Astrocyte of the cerebellum (primary cell): ENCODE measurements around the gene ACCS.

Experiments
- DNase-seq: peaks from one replicate; pipeline ENCODE4 v3.0.0-alpha.2; 2011; ENCODE audit warnings: low read depth
- H3K4me3 ChIP-seq: 2 replicates; pipeline ENCODE4 v1.5.1; 2011; ENCODE audit warnings: mild to moderate bottlenecking, low read depth, low read length, moderate library complexity
- in situ Hi-C: cut with HindIII; loops from 2 replicates; pipeline ENCODE4 v1.10.0; 2017; ENCODE audit warnings: low sequenced_read_pairs
- TF ChIP-seq, protein P1 (sequence below): IDR thresholded peaks from 2 replicates; pipeline ENCODE4 v1.5.1; 2012; ENCODE audit warnings: low read length, low read depth, moderate library complexity, mild to moderate bottlenecking; ENCODE audit errors: missing control alignments

Gene ACCS

DNA sequence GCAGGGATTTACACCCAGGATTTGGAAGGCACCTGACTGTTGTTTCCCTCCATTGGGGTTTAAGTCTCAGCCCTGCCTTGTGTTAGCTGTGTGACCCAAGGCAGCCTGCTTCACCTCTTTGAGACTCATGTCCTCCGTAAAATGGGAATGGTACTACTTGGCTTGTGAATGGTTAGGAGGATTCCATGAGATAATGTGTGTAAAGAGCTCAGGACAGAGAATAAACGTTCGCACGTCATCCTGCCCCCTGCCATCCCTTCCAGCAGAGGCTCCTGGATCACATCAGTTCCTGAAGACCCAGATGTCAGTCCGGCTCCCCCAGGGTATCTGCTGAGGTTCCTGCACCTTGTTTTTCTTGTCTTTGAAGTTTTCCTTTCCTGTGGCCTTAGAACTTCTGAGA lies 35.1 kb upstream of the ACCS start:
- in situ Hi-C loops = no loop called here
- TF ChIP-seq, protein P1, sequence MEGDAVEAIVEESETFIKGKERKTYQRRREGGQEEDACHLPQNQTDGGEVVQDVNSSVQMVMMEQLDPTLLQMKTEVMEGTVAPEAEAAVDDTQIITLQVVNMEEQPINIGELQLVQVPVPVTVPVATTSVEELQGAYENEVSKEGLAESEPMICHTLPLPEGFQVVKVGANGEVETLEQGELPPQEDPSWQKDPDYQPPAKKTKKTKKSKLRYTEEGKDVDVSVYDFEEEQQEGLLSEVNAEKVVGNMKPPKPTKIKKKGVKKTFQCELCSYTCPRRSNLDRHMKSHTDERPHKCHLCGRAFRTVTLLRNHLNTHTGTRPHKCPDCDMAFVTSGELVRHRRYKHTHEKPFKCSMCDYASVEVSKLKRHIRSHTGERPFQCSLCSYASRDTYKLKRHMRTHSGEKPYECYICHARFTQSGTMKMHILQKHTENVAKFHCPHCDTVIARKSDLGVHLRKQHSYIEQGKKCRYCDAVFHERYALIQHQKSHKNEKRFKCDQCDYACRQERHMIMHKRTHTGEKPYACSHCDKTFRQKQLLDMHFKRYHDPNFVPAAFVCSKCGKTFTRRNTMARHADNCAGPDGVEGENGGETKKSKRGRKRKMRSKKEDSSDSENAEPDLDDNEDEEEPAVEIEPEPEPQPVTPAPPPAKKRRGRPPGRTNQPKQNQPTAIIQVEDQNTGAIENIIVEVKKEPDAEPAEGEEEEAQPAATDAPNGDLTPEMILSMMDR = no peak
- no peak overlapping the region for H3K4me3 ChIP-seq
- no peak for DNase-seq

DNA sequence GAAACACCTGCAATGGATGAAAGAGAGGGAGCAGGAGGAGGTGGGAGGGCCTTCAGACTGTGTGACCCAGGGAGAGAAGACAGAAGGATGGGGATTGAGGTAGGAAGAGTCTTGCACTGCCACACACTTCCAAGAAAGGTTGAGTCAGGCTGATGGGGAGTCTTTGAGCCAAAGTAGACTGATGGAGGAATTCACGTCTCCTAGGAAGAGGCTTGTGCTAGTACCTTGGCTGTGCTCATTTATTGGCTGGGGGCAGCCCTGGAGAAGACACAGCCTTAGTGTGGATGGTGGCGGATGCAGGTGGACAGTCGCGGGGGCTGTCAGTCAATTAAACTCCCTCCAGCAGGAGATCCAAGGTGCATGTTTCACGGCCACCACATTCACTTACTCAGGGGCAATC lies 34.5 kb upstream of the ACCS start:
- in situ Hi-C loops = no loop called here
- TF ChIP-seq, protein P1 = no peak
- no peak for DNase-seq
- no peak overlapping the region for H3K4me3 ChIP-seq

DNA sequence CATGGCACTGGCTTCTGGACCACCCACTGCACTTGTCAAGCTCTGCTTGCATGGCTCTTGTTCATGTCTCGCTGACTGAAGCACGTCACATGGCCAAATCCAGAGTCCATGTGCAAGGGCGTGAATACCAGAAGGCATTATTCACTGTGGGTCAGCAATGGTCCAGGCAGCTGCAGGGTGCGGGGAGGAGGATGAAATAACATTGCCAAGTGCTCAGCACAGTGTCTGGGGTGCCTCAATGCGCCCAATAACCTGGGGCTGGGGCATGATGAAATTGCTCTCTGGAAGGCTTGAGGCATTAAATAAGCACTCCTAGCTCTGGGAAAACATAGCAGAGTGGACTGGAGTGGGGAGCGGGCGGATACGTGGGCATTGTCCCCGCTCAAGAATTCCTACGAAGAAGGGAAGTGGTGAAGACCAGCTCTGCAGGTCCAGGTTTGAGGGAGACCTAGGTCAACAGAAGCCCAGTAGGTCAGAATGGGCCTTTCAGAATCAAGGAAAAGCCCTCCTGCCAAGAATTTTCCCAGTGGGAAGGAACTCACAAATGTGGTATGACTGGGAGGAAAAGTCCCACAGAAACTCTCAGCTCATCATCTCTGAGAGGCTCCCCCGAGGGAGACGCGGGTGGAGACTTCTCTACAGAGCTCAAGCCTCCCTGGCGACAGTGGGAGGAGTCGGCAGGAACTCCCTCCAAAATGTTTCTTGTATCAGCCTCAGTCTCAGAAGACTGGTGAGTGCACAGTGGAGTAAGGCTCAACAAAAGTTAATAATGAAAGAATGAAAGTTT lies 33.6 kb upstream of the ACCS start:
- in situ Hi-C loops = no loop called here
- no peak for DNase-seq
- TF ChIP-seq, protein P1 = no peak
- H3K4me3 ChIP-seq = no peak overlapping the region

DNA sequence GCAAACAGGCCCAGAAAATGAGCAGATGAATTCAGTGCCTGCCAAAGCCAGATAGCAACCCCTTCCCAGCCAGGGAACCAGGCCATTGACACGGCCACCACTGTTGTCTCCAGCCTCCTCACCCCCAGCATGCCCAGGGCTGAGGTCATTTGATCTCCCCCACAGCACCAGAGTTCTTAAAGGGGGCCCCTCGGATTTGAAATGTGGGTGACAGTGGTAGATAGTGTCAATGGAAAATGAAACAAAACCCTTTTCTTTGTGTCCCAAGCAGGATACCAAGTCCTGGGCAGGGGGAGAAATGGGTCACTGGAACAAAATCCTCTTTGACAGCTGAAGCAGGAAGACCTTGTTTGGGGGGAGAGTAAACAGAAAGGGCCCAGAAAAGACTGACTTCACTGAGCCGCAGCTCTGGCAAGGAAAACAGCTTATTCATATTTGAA lies 32.6 kb upstream of the ACCS start:
- in situ Hi-C loops = no loop called here
- H3K4me3 ChIP-seq = no peak overlapping the region
- TF ChIP-seq, protein P1 = no peak
- no peak for DNase-seq

DNA sequence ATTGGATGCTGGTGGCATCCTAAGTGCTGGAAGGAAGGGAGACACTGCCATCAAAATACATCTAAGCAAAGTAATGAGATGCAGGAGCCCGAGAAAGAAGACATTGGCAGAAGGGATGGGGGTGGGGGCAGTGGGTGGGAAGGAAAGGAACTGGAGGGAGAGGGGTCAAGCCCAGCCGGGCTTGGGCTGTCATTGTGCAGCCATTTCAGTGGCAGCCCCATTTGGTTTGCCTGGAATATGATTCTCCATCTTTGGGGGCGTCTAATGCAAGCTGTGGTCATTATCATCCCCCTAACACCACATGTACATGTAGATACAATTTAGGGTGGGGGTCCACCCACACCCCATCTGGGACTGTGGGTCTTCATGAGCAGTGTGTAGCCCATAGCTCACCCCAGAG lies 32.2 kb upstream of the ACCS start:
- TF ChIP-seq, protein P1 = no peak
- in situ Hi-C loops = no loop called here
- DNase-seq = no peak
- no peak overlapping the region for H3K4me3 ChIP-seq

DNA sequence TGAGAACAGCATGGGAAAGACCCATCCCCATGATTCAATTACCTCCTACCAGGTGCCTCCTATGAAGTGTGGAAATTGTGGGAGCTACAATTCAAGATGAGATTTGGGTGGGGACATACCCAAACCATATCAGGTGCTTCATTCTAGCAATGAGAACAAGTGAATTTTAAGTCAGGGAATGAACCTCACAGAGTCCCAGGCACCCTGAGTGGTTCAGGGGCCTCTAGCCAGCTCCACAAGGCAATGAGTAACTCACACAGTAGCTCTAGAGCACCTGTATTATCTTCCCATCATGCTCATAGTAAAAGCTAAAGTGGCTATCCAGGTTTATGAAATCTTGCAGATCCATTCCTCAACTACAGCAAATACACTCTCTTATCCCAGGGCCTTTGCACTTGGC lies 31.4 kb upstream of the ACCS start:
- TF ChIP-seq, protein P1 = no peak
- DNase-seq = no peak
- in situ Hi-C loops = no loop called here
- no peak overlapping the region for H3K4me3 ChIP-seq
